ENCODE data around the gene ASCC1. TPM values are rescaled to one million over a fixed set of nuclear protein-coding genes. Genes with fewer than 3 reads are reported as not detected.

ASCC1 gene, protein sequence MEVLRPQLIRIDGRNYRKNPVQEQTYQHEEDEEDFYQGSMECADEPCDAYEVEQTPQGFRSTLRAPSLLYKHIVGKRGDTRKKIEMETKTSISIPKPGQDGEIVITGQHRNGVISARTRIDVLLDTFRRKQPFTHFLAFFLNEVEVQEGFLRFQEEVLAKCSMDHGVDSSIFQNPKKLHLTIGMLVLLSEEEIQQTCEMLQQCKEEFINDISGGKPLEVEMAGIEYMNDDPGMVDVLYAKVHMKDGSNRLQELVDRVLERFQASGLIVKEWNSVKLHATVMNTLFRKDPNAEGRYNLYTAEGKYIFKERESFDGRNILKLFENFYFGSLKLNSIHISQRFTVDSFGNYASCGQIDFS
- 10 to 100 TPM in 3 of 4 donors, 1 to 10 TPM in 1; 9.2 to 21.3 (median 16.1) TPM for polyA plus RNA-seq
- long read RNA-seq, donor 1, transcript ASCC1-202 (10 exons, 2,002 nt): major isoform, 6 of 566 reads
- long read RNA-seq, donor 1, partial matches to known transcripts: 385 of 566 reads
- long read RNA-seq, donor 1, other reads (novel, unspliced or antisense): 173 of 566 reads
- long read RNA-seq, donor 2, partial matches to known transcripts: 25 of 38 reads
- long read RNA-seq, donor 2, other reads (novel, unspliced or antisense): 13 of 38 reads
- long read RNA-seq, donor 3, partial matches to known transcripts: 219 of 272 reads
- long read RNA-seq, donor 3, other reads (novel, unspliced or antisense): 51 of 272 reads
- long read RNA-seq, donor 4: 0 reads
- long read RNA-seq, donor 5, partial matches to known transcripts: 131 of 145 reads
- long read RNA-seq, donor 5, other reads (novel, unspliced or antisense): 14 of 145 reads
- long read RNA-seq, donor 6, partial matches to known transcripts: 117 of 161 reads
- long read RNA-seq, donor 6, other reads (novel, unspliced or antisense): 43 of 161 reads
- long read RNA-seq, donor 7: 0 reads
- long read RNA-seq, donor 8, partial matches to known transcripts: 20 of 30 reads
- long read RNA-seq, donor 8, other reads (novel, unspliced or antisense): 10 of 30 reads
- long read RNA-seq, donor 9, partial matches to known transcripts: 6 of 12 reads
- long read RNA-seq, donor 9, other reads (novel, unspliced or antisense): 6 of 12 reads
- long read RNA-seq, donor 10, partial matches to known transcripts: 184 of 281 reads
- long read RNA-seq, donor 10, other reads (novel, unspliced or antisense): 96 of 281 reads

DNA sequence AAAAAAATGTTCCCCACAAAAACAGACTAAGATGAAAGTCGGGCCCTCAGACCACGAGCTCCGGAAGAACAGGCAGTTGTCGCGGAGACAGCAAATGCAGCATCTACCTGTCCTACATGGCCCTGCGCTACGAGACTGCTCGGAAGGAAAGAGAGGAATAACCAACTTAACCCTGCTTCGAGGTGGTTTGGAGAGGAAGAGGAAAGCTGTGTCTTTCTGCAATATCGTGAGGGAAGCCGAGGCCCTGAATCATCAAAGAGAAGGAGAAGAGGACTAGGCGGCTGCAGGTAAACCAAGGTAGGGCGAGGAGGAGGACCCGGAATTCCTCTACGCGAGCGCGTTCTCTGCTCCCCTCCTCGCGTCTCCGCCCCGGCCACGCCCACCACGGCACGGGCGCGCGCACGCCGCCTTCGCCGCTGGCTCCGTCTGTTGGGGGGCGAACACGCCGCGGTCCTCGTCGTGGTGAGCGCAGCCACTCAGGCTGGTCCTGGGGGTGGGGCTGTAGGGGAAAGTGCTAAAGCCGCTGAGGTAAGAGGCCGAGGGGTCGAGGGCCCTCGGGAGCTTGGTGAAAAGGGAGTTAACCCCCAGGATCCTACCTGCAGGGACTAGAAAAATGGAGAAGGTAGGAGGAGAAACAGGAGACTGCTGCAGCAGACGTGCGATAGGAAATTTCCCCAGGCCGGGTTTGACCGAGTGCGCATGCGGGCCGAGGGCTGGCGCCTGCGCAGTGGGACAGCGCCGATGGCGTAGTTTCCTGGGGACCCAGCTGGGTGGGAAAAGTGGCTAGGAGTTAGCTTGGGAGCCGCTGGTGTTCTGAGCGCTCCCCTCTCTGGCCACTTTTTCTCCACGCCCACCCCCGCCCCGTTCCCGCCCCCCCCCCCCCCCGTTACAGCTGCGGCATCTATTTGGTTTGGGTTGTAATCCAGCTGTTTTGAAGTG is at the start of gene ASCC1, which contains the start of gene ANAPC16:
Gene ASCC1 (minus strand): TSS at position 666 of the 939 bp plus-strand sequence. CDS start 2,978 bp downstream, outside the sequence.
Gene ANAPC16 (plus strand): TSS at position 402 of the 939 bp plus-strand sequence. CDS start 7,903 bp downstream, outside the sequence.
- Histone ChIP-seq H3K4me3 (ENCODE audit: low read depth in 1 of 3, low read length in 3 of 3) (peak within 1 kb of the TSS; percentile 49 to 81 (median 52)), H3K27me3 (ENCODE audit: control insufficient read depth in 3 of 3, insufficient read depth in 3 of 3, low read length in 3 of 3) (no peaks in the 10 kb centered on the region), H3K9me3 (ENCODE audit: control insufficient read depth in 2 of 2, insufficient read depth in 1 of 2, low read depth in 1 of 2, low read length in 1 of 2) (no peaks in the 10 kb centered on the region), H3K4me1 (ENCODE audit: control insufficient read depth in 3 of 3, insufficient read depth in 2 of 3, low read depth in 1 of 3, low read length in 2 of 3) (peaks cover 0 to 10% (median 3%) of the 10 kb centered on the region in 3 donors), H3K27ac (ENCODE audit: low read depth in 1 of 3, low read length in 2 of 3) (peak within 1 kb of the TSS; percentile 87 to 94 (median 94)), H3K36me3 (ENCODE audit: control insufficient read depth in 3 of 3, insufficient read depth in 2 of 3, low read depth in 1 of 3, low read length in 3 of 3) (peaks cover 0 to 21% (median 0%) of the 10 kb centered on the region in 3 donors)
- DNase-seq (peak; percentile 93 to 99), FAIRE-seq (no peak)
- WGBS, 3 donors: 0 to 1% (median 0%) methylated on average over 60 to 64 of the region's 64 CpGs

DNA sequence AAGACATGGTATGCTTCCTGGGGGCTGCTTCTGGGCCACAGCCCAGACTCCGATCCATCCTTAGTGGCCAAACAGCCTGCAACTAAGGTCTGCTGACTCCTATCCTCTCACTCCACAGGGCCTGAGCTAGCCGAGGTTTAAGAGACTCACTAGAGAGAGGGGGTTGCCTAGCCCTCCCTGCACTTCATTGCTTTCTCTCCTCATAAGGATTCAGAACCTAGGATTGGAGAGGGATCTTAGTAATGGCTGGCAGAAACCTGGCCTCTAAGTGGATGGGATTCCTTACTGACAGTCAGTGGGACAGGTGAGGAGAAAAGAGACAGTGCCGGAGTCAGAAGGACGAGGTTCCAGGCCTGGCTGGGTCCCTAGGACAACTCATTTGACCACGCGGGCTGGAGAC is 49.4 kb upstream of the ASCC1 start:
- Histone ChIP-seq H3K9me3 (ENCODE audit: control insufficient read depth in 2 of 2, insufficient read depth in 1 of 2, low read depth in 1 of 2, low read length in 1 of 2) (no peaks in the 10 kb centered on the region), H3K36me3 (ENCODE audit: control insufficient read depth in 3 of 3, insufficient read depth in 2 of 3, low read depth in 1 of 3, low read length in 3 of 3) (no peaks in the 10 kb centered on the region), H3K27me3 (ENCODE audit: control insufficient read depth in 3 of 3, insufficient read depth in 3 of 3, low read length in 3 of 3) (no peaks in the 10 kb centered on the region), H3K4me3 (ENCODE audit: low read depth in 1 of 3, low read length in 3 of 3) (no peak overlapping the region), H3K4me1 (ENCODE audit: control insufficient read depth in 3 of 3, insufficient read depth in 2 of 3, low read depth in 1 of 3, low read length in 2 of 3) (peaks cover 0 to 27% (median 7%) of the 10 kb centered on the region in 3 donors), H3K27ac (ENCODE audit: low read depth in 1 of 3, low read length in 2 of 3) (no peak overlapping the region)
- WGBS, 3 donors: 87 to 94% (median 91%) methylated on average over 6 of the region's 6 CpGs
- FAIRE-seq (no peak), DNase-seq (no peak)

DNA sequence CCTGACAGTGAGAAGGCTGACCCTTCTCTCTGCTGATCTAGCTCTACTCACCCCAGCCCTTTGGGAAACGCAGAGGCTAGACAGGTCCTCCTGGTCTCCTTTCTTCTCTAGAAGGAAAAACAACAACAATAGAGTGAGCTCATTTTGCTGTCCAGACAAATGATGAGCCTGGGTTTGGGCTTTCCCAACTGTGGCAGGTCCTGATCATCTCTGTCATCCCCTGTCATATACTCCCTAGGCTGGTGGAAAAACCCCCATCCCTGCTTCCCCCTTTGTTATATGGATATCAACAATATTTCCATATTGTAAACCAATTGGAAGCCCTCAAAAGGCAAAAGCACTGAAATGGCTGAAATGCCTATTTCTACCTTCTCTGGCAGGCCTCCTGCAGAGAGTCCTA is 48.5 kb upstream of the ASCC1 start:
- FAIRE-seq: no peak

DNA sequence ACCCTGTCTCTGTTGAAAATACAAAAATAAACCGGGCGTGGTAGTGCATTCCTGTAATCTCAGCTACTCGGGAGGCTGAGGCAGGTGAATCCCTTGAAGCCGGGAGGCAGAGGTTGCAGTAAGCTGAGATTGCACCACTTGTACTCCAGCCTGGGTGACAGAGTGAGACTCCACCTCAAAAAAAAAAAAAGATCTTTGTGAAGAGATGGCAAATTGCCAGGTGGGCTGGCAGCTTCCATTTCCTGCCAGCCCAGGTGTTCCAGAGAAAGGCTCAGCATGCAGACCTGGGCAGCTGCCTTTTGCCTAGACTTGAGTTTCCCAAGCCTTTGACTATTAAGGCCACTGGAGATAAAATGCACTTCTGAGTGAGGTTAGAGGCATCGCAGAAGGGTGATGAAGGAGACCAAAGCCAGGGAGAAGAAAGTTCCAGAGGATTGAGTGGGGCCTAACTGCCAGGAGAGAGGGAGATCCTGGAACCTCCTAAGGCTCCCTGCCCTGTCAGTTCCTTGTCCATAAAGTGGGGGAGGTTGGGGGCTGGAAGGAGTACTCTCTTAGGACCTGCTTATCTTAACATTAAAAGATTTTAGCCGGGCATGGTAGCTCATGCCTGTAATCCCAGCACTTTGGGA is 47.7 kb upstream of the ASCC1 start:
- peak overlapping the region in 2 of 3 donors; percentile 77 to 90 for H3K27ac ChIP-seq (ENCODE audit: low read depth in 1 of 3, low read length in 2 of 3)
- peak; percentile 92 to 94 for DNase-seq
- peaks cover 5 to 38% (median 16%) of the 10 kb centered on the region in 3 donors for H3K4me1 ChIP-seq (ENCODE audit: control insufficient read depth in 3 of 3, insufficient read depth in 2 of 3, low read depth in 1 of 3, low read length in 2 of 3)
- no peaks in the 10 kb centered on the region for H3K36me3 ChIP-seq (ENCODE audit: control insufficient read depth in 3 of 3, insufficient read depth in 2 of 3, low read depth in 1 of 3, low read length in 3 of 3)
- no peaks in the 10 kb centered on the region for H3K27me3 ChIP-seq (ENCODE audit: control insufficient read depth in 3 of 3, insufficient read depth in 3 of 3, low read length in 3 of 3)
- 19 to 62% (median 28%) methylated on average over 6 of the region's 6 CpGs for WGBS, 3 donors
- H3K9me3 ChIP-seq (ENCODE audit: control insufficient read depth in 2 of 2, insufficient read depth in 1 of 2, low read depth in 1 of 2, low read length in 1 of 2): no peaks in the 10 kb centered on the region
- no peak for FAIRE-seq
- no peak overlapping the region for H3K4me3 ChIP-seq (ENCODE audit: low read depth in 1 of 3, low read length in 3 of 3)

More for the DNA sequence above, 48.5 kb upstream of the ASCC1 start:
- DNase-seq: no peak
- H3K27ac ChIP-seq (ENCODE audit: low read depth in 1 of 3, low read length in 2 of 3): no peak overlapping the region
- H3K9me3 ChIP-seq (ENCODE audit: control insufficient read depth in 2 of 2, insufficient read depth in 1 of 2, low read depth in 1 of 2, low read length in 1 of 2): no peaks in the 10 kb centered on the region
- peaks cover 5 to 37% (median 15%) of the 10 kb centered on the region in 3 donors for H3K4me1 ChIP-seq (ENCODE audit: control insufficient read depth in 3 of 3, insufficient read depth in 2 of 3, low read depth in 1 of 3, low read length in 2 of 3)
- no peaks in the 10 kb centered on the region for H3K27me3 ChIP-seq (ENCODE audit: control insufficient read depth in 3 of 3, insufficient read depth in 3 of 3, low read length in 3 of 3)
- H3K4me3 ChIP-seq (ENCODE audit: low read depth in 1 of 3, low read length in 3 of 3): no peak overlapping the region
- no peaks in the 10 kb centered on the region for H3K36me3 ChIP-seq (ENCODE audit: control insufficient read depth in 3 of 3, insufficient read depth in 2 of 3, low read depth in 1 of 3, low read length in 3 of 3)
- 91 to 100% (median 98%) methylated on average over 1 of the region's 1 CpG for WGBS, 3 donors

DNA sequence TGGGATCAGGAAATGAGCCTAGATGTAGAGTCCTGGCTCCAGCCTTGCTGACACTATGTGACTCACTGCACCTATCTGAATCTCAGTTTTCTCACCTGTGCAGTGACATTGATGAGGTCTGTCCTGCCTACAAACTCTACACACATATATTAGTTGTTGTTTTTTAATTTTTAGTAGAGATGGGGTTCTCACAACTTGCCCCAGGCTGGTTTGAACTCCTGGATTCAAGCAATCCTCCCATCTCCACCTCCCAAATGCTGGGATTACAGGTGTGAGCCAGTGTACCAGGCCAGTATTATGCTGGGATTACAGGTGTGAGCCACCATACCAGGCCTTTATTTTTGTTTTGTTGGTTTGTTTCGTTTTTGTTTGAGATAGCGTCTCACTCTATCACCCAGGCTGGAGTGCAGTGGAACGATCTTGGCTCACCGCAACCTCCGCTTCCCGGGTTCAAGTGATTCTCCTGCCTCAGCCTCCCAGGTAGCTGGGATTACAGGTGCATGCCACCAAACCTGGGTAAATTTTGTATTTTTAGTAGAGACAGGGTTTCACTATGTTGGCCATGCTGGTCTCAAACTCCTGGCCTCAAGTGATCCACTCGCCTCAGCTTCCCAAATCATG is 45.8 kb upstream of the ASCC1 start:
- no peaks in the 10 kb centered on the region for H3K9me3 ChIP-seq (ENCODE audit: control insufficient read depth in 2 of 2, insufficient read depth in 1 of 2, low read depth in 1 of 2, low read length in 1 of 2)
- peaks cover 5 to 38% (median 16%) of the 10 kb centered on the region in 3 donors for H3K4me1 ChIP-seq (ENCODE audit: control insufficient read depth in 3 of 3, insufficient read depth in 2 of 3, low read depth in 1 of 3, low read length in 2 of 3)
- FAIRE-seq: no peak
- H3K27me3 ChIP-seq (ENCODE audit: control insufficient read depth in 3 of 3, insufficient read depth in 3 of 3, low read length in 3 of 3): no peaks in the 10 kb centered on the region
- H3K4me3 ChIP-seq (ENCODE audit: low read depth in 1 of 3, low read length in 3 of 3): no peak overlapping the region
- no peaks in the 10 kb centered on the region for H3K36me3 ChIP-seq (ENCODE audit: control insufficient read depth in 3 of 3, insufficient read depth in 2 of 3, low read depth in 1 of 3, low read length in 3 of 3)
- peak overlapping the region; percentile 81 to 96 (median 96) for H3K27ac ChIP-seq (ENCODE audit: low read depth in 1 of 3, low read length in 2 of 3)
- no peak for DNase-seq
- WGBS, 3 donors: 70 to 79% (median 78%) methylated on average over 7 of the region's 7 CpGs

DNA sequence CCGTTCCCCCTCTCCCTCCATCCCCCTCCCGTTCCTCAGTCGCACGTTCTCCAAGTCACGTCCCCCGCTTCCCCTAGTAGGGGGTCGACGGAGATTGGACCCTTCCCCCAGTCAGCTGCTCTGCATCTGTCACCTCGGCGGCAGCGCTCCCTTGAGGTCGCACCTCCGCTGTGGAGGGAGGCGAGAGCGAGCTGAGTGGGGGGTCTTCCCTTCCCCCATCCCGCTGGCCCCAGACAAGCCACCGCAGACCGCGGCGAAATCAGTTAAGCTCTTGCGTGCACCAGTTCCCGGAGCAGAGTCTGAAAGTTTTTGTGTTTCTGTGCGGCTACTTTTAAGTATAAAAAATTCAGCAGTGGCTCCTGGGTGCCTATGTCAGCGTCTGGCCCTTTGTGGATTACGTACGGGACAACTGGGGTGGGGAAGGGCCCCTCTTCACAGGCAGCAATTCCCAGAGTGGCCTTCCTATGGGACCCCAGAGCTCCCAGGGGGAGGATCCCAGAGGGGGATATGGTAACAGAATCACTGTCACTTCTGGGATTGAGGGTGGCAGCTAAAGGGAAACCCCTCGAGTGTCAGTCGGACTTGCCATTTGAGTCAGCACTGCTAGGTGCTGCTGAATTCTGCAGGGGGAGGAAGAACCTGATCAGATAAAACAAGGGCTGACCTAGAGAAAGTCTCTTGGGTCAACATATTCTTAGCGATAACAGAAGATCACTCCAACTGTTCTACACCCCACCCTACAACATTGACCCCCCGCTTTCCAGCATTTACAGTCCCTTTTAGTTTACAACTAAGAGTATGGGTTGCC is 45.1 kb upstream of the ASCC1 start:
- DNase-seq (peak; percentile 79 to 85), FAIRE-seq (no peak)
- Histone ChIP-seq H3K36me3 (ENCODE audit: control insufficient read depth in 3 of 3, insufficient read depth in 2 of 3, low read depth in 1 of 3, low read length in 3 of 3) (no peaks in the 10 kb centered on the region), H3K9me3 (ENCODE audit: control insufficient read depth in 2 of 2, insufficient read depth in 1 of 2, low read depth in 1 of 2, low read length in 1 of 2) (no peaks in the 10 kb centered on the region), H3K27ac (ENCODE audit: low read depth in 1 of 3, low read length in 2 of 3) (peak overlapping the region; percentile 81 to 96 (median 96)), H3K4me3 (ENCODE audit: low read depth in 1 of 3, low read length in 3 of 3) (peak overlapping the region in 2 of 3 donors; percentile 48 to 75), H3K27me3 (ENCODE audit: control insufficient read depth in 3 of 3, insufficient read depth in 3 of 3, low read length in 3 of 3) (no peaks in the 10 kb centered on the region), H3K4me1 (ENCODE audit: control insufficient read depth in 3 of 3, insufficient read depth in 2 of 3, low read depth in 1 of 3, low read length in 2 of 3) (peaks cover 5 to 38% (median 17%) of the 10 kb centered on the region in 3 donors)
- WGBS, 3 donors: 1 to 3% (median 3%) methylated on average over 26 to 30 of the region's 30 CpGs

Measured in small intestine (tissue), 16 donors.